Panc1 (cell line): ENCODE measurements around the gene L3MBTL3. TPM values are rescaled to one million over a fixed set of nuclear protein-coding genes. Genes with fewer than 3 reads are reported as not detected.

Source experiments
- ATAC-seq: fragments of 200-7000 bp; cut with Tn5 transposase; 2 replicates; pipeline ENCODE4 v1.9.1; 2020; ENCODE audit warnings: mild to moderate bottlenecking, moderate library complexity
- BruUV-seq: library from RNA; stranded (reverse); fragments of 400-500 nt; replicated peaks from 2 replicates; lab custom pipeline; 2021; lab: Mats Ljungman, UMichigan
- CTCF ChIA-PET: fragments of 300-600 bp; sonication (Branson Sonifier 250); formaldehyde crosslinking; loops from one replicate; lab custom pipeline; 2022; ENCODE audit warnings: antibody characterized with exemption; lab: Charles Lee
- POLR2A ChIA-PET: fragments of 300-600 bp; sonication (Branson Sonifier 250); formaldehyde crosslinking; loops from one replicate; lab custom pipeline; 2022; ENCODE audit warnings: antibody characterized with exemption; lab: Charles Lee
- DNase-seq: peaks from one replicate; pipeline ENCODE4 v3.0.0-alpha.2; 2010; ENCODE audit warnings: low read depth, low spot score
- H3K27ac ChIP-seq: 2 replicates; pipeline ENCODE4 v1.5.1; 2011; ENCODE audit warnings: mild to moderate bottlenecking, low read length, inconsistent platforms
- H3K27me3 ChIP-seq: fragments of 200-500 bp; sonication (Bioruptor generic); 2 replicates; pipeline ENCODE4 v1.6.0; 2014; ENCODE audit warnings: low read length, inconsistent platforms; ENCODE audit not compliant: control insufficient read depth, insufficient read depth
- H3K36me3 ChIP-seq: fragments of 200-500 bp; sonication (Bioruptor generic); 2 replicates; pipeline ENCODE4 v1.5.1; 2014; ENCODE audit warnings: inconsistent platforms, mild to moderate bottlenecking, low read length, moderate library complexity; ENCODE audit not compliant: control insufficient read depth, insufficient read depth
- H3K4me1 ChIP-seq: 2 replicates; pipeline ENCODE4 v1.5.1; 2011; ENCODE audit warnings: inconsistent platforms, mild to moderate bottlenecking, low read length, moderate library complexity; ENCODE audit not compliant: control insufficient read depth, insufficient read depth
- H3K4me3 ChIP-seq, 2 experiments: 2 replicates each; pipeline ENCODE4 v1.5.1; 2011 to 2012; ENCODE audit warnings: low read depth in 2 of 2, low read length in 2 of 2, mild to moderate bottlenecking in 2 of 2, inconsistent platforms in 1 of 2, moderate library complexity in 1 of 2
- H3K9me3 ChIP-seq: fragments of 200-500 bp; sonication (Bioruptor generic); 2 replicates; pipeline ENCODE4 v1.5.1; 2014; ENCODE audit warnings: low read depth, mild to moderate bottlenecking, inconsistent platforms, low read length, moderate library complexity; ENCODE audit not compliant: control insufficient read depth, insufficient read depth
- POLR2AphosphoS5 ChIP-seq: IDR thresholded peaks from 2 replicates; pipeline ENCODE4 v1.6.1; 2012; ENCODE audit warnings: mild to moderate bottlenecking, low read depth, low read length, moderate library complexity
- SIN3A ChIP-seq: IDR thresholded peaks from 2 replicates; pipeline ENCODE4 v1.6.1; 2012; ENCODE audit warnings: low read depth, mild to moderate bottlenecking, low read length, moderate library complexity, borderline replicate concordance; ENCODE audit not compliant: insufficient read depth
- TCF7L2 ChIP-seq: IDR thresholded peaks from 2 replicates; pipeline ENCODE4 v1.6.1; 2011; ENCODE audit warnings: mild to moderate bottlenecking, low read depth, low read length, inconsistent platforms
- in situ Hi-C: cut with HindIII; loops from 2 replicates; pipeline ENCODE4 v1.10.0; 2016; ENCODE audit warnings: low sequenced_read_pairs, low pct_unique_long_range_greater_than_20kb
- intact Hi-C: fragments of 100-400 bp; cut with micrococcal nuclease; formaldehyde crosslinking; loops from one replicate; pipeline ENCODE4 v1.10.0; 2022; ENCODE audit not compliant: unreplicated experiment
- total RNA-seq: library from RNA; stranded (reverse); gene quantifications from one replicate; pipeline ENCODE4 v1.2.1, GENCODE V29; 2021; ENCODE audit not compliant: unreplicated experiment
- TF ChIP-seq, protein P1 (sequence below): fragments of 450-650 bp; IDR thresholded peaks from 2 replicates; pipeline ENCODE4 v1.5.1; 2017; ENCODE audit warnings: mild to moderate bottlenecking
- TF ChIP-seq, protein P2 (sequence below), 2 experiments: IDR thresholded peaks; 2 replicates each; pipeline ENCODE4 v1.6.1; 2011 to 2012; ENCODE audit warnings: low read depth in 2 of 2, control low read depth in 1 of 2, low read length in 1 of 2, mild to moderate bottlenecking in 1 of 2, moderate library complexity in 1 of 2; ENCODE audit not compliant: insufficient read depth in 1 of 2

The L3MBTL3 gene
- total RNA-seq, 1 experiment from 2014 or later = 4.2 TPM

- H3K9me3 ChIP-seq = no peaks in the 10 kb centered on the region
- intact Hi-C loops (no loop called here), in situ Hi-C loops (no loop called here)
- ATAC-seq = no peak
- H3K36me3 ChIP-seq = no peaks in the 10 kb centered on the region
- H3K4me3 ChIP-seq = no peak overlapping the region
- TF ChIP-seq TCF7L2 (no peak), SIN3A (no peak), POLR2AphosphoS5 (no peak)
- TF ChIP-seq, protein P1, sequence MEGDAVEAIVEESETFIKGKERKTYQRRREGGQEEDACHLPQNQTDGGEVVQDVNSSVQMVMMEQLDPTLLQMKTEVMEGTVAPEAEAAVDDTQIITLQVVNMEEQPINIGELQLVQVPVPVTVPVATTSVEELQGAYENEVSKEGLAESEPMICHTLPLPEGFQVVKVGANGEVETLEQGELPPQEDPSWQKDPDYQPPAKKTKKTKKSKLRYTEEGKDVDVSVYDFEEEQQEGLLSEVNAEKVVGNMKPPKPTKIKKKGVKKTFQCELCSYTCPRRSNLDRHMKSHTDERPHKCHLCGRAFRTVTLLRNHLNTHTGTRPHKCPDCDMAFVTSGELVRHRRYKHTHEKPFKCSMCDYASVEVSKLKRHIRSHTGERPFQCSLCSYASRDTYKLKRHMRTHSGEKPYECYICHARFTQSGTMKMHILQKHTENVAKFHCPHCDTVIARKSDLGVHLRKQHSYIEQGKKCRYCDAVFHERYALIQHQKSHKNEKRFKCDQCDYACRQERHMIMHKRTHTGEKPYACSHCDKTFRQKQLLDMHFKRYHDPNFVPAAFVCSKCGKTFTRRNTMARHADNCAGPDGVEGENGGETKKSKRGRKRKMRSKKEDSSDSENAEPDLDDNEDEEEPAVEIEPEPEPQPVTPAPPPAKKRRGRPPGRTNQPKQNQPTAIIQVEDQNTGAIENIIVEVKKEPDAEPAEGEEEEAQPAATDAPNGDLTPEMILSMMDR = no peak
- TF ChIP-seq, protein P2, sequence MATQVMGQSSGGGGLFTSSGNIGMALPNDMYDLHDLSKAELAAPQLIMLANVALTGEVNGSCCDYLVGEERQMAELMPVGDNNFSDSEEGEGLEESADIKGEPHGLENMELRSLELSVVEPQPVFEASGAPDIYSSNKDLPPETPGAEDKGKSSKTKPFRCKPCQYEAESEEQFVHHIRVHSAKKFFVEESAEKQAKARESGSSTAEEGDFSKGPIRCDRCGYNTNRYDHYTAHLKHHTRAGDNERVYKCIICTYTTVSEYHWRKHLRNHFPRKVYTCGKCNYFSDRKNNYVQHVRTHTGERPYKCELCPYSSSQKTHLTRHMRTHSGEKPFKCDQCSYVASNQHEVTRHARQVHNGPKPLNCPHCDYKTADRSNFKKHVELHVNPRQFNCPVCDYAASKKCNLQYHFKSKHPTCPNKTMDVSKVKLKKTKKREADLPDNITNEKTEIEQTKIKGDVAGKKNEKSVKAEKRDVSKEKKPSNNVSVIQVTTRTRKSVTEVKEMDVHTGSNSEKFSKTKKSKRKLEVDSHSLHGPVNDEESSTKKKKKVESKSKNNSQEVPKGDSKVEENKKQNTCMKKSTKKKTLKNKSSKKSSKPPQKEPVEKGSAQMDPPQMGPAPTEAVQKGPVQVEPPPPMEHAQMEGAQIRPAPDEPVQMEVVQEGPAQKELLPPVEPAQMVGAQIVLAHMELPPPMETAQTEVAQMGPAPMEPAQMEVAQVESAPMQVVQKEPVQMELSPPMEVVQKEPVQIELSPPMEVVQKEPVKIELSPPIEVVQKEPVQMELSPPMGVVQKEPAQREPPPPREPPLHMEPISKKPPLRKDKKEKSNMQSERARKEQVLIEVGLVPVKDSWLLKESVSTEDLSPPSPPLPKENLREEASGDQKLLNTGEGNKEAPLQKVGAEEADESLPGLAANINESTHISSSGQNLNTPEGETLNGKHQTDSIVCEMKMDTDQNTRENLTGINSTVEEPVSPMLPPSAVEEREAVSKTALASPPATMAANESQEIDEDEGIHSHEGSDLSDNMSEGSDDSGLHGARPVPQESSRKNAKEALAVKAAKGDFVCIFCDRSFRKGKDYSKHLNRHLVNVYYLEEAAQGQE (IDR thresholded peaks at IDR 0.05; ENCODE audit: insufficient read depth in 1 of 2, low read depth in 2 of 2, low read length in 1 of 2) = no peak
- POLR2A ChIA-PET = no interaction called here
- CTCF ChIA-PET = no interaction called here
- no peaks in the 10 kb centered on the region for H3K4me1 ChIP-seq
- no peak overlapping the region for H3K27ac ChIP-seq
- BruUV-seq = no TSS peak
- no peaks in the 10 kb centered on the region for H3K27me3 ChIP-seq
- DNase-seq = no peak
Measured at GRCh38 chr6:130105996-130106704, 87.8 kb downstream of the L3MBTL3 start.

- no peak for TF ChIP-seq POLR2AphosphoS5
- no peak for TF ChIP-seq TCF7L2
- TF ChIP-seq, protein P2 (IDR thresholded peaks at IDR 0.05; ENCODE audit: insufficient read depth in 1 of 2, low read depth in 2 of 2, low read length in 1 of 2) = no peak
- TF ChIP-seq SIN3A = no peak
- TF ChIP-seq, protein P1 = no peak
- Histone ChIP-seq H3K4me3 (no peak overlapping the region), H3K36me3 (no peaks in the 10 kb centered on the region), H3K4me1 (no peaks in the 10 kb centered on the region), H3K27ac (no peak overlapping the region), H3K9me3 (no peaks in the 10 kb centered on the region), H3K27me3 (no peaks in the 10 kb centered on the region)
- ATAC-seq (no peak), DNase-seq (no peak)
- CTCF ChIA-PET = no interaction called here
- in situ Hi-C loops = no loop called here
- BruUV-seq = no TSS peak
- intact Hi-C loops = no loop called here
- POLR2A ChIA-PET = no interaction called here
Measured at GRCh38 chr6:130107710-130108109, 89.3 kb downstream of the L3MBTL3 start.
